A204.1 (cell line): ENCODE results near the gene KRTAP5-6.

Source experiments
- FAIRE-seq: peaks from 2 replicates; lab custom pipeline; 2012; peaks lifted over from hg19 to GRCh38; lab: Jason Lieb, UNC

Gene KRTAP5-6

GRCh38 chr11:1702506-1702905, 5.5 kb downstream of the KRTAP5-6 start:
- FAIRE-seq: no peak

- no peak for FAIRE-seq
Observed at GRCh38 chr11:1703146-1703545, 6.2 kb downstream of the KRTAP5-6 start.

GRCh38 chr11:1705126-1706052, 8.4 kb downstream of the KRTAP5-6 start:
- peak; percentile 46 for FAIRE-seq

- no peak for FAIRE-seq
Observed at GRCh38 chr11:1706634-1707400, 9.8 kb downstream of the KRTAP5-6 start.

DNA sequence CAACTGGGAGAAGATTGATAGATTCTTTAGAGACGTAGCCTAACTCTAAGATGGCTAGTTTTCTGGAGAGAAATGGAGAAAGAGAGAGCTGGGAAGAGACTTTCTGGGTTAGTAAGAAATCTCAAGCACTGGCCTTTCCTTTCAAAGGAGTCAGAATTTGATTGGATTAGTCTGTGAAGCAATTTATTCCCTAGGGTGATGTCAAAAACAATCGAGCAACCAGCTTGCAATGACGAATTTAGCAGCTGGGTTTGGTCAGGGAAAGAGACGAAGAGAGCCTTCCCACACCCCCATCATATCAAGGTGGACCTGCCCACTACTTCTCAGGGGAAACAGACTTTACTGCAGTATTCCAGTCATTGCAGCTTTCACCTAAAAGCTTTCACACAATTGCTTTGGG, 10.8 kb downstream of the KRTAP5-6 start:
- no peak for FAIRE-seq

GRCh38 chr11:1708716-1709115, 11.7 kb downstream of the KRTAP5-6 start:
- FAIRE-seq: no peak

- FAIRE-seq: no peak
Observed at GRCh38 chr11:1714908-1715885, 18.2 kb downstream of the KRTAP5-6 start.

- FAIRE-seq: no peak
Observed at GRCh38 chr11:1717745-1718144, 20.8 kb downstream of the KRTAP5-6 start.

- FAIRE-seq: no peak
Observed at GRCh38 chr11:1718326-1718725, 21.3 kb downstream of the KRTAP5-6 start.

DNA sequence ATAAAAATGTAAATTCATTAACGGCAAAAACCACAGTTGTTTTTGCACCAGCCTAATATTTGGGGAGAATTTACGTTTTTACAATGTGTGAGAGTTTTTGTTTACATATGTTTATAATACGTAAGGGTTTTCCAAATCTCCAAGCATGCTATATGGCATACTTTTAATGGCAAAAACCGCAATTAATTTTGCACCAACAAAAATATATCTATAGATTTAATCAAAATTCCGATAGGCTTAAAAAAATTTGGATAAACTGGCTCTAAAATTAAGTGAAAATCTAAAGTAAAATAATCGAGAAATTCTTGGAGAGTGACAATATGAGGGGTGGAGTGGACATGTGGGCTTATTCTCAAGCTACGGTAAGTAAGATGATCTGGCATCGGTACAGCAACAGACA, 22.8 kb downstream of the KRTAP5-6 start:
- FAIRE-seq: no peak

- no peak for FAIRE-seq
Observed at GRCh38 chr11:1727096-1727690, 30.2 kb downstream of the KRTAP5-6 start.

DNA sequence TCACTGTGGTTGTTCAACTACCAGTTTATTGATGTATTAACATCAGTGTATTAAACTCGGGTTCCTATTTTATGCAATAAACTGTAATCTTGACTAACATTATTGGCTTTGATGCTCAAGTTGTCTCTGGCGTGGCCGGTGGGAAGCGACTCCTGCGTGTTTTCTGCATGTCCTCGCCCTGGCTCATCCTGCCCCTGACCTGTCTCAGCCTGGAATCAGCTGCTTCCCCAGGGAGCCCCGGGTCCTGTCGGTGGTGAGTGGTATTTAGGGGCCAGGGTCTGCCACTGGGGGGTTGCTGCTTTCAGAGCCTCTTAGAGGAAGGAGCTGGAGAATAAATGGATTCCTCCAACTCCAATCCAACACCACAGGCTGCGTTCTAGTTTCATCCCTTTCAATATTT, 30.9 kb downstream of the KRTAP5-6 start:
- no peak for FAIRE-seq

GRCh38 chr11:1728301-1728700, 31.3 kb downstream of the KRTAP5-6 start:
- FAIRE-seq: no peak

- no peak for FAIRE-seq
Observed at GRCh38 chr11:1728931-1729691, 32.1 kb downstream of the KRTAP5-6 start.

DNA sequence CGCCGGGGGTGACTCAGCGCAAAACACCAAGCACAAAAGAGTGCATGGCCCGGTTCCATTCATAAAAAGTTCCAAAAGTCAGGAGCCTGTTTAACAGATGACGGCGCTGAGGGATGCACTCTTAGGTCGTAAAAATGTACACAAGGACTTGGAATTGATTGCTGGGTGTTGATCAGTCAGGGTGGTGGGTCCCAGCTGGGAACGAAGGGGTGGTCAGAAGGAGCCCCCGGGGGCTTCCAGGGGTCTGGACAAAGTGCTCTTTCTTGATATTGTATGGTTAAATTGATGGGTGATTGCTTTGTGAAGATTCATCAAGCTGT, 32.7 kb downstream of the KRTAP5-6 start:
- FAIRE-seq: no peak

- FAIRE-seq: no peak
Observed at GRCh38 chr11:1730059-1730629, 33.1 kb downstream of the KRTAP5-6 start.

- no peak for FAIRE-seq
Observed at GRCh38 chr11:1731451-1732059, 34.6 kb downstream of the KRTAP5-6 start.

GRCh38 chr11:1732418-1733008, 35.5 kb downstream of the KRTAP5-6 start:
- no peak for FAIRE-seq

DNA sequence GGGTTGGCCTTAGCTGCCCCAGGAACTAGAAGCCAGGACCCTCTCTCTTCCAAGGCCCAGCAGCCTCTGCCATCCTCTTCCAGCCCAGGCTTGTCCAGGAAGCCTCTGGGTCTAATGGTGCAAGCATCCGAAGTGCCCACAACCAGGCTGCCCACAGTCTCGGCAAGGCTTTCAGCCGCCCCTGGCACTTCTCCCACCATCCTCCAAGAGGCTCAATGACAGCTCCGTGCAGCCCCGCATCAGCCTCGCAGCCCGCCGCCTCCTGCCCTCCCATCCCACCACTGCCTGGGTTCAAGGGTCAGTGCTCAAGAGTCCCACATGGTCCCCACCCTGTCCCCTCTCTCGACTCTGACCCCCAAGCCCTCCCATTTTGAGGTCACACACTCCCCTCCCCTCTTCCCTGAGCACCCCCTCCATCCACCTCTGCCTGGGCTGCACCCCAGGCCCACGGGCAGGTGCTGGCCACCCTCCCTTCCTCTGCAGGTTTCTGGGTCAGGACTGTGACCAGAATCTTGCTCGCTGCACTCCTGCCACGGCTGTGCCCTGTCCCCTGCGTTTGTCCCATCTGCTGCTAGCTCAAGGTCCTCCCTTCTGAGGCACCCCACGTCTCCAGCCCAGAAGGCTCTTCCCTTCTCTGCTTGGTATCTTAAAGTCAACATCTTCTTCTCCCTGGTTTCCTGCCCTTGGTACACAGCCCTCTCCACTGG, 36.2 kb downstream of the KRTAP5-6 start:
- no peak for FAIRE-seq
